ENCODE data around the gene SPEM3. TPM values are rescaled to one million over a fixed set of nuclear protein-coding genes. Genes with fewer than 3 reads are reported as not detected.

Gene SPEM3
- not detected for polyA plus RNA-seq
- long read RNA-seq, donor 1, result 0 reads
- long read RNA-seq, donor 2, result 0 reads
- long read RNA-seq, donor 3, result 0 reads
- long read RNA-seq, donor 4, result 0 reads
- long read RNA-seq, donor 5, result 0 reads
- long read RNA-seq, donor 6, result 0 reads
- long read RNA-seq, donor 7, result 0 reads
- long read RNA-seq, donor 8, result 0 reads
- long read RNA-seq, donor 9, result 0 reads
- long read RNA-seq, donor 10, result 0 reads
- long read RNA-seq, donor 11, result 0 reads

GRCh38 chr17:7428557-7428956 lies at the start of gene SPEM3:
SPEM3 (plus strand) TSS chr17:7428857; CDS start chr17:7428903, 46 bp downstream.
- Histone ChIP-seq H3K4me3 (ENCODE audit: low read length) (no peak within 1 kb of the TSS), H3K27me3 (ENCODE audit: control insufficient read depth, insufficient read depth, low read length) (no peaks in the 10 kb centered on the region), H3K36me3 (ENCODE audit: control insufficient read depth, insufficient read depth, low read length) (no peaks in the 10 kb centered on the region), H3K4me1 (ENCODE audit: control insufficient read depth, insufficient read depth, low read length) (no peaks in the 10 kb centered on the region), H3K9me3 (ENCODE audit: control insufficient read depth, low read depth, low read length) (no peaks in the 10 kb centered on the region), H3K27ac (ENCODE audit: low read length) (no peak within 1 kb of the TSS)
- no peak for DNase-seq
- no CpG with 5 or more reads among the region's 5 CpGs for WGBS (ENCODE audit: insufficient coverage, low lambda C conversion rate)

GRCh38 chr17:7379134-7379533 lies 49.5 kb upstream of the SPEM3 start:
- DNase-seq, result no peak
- H3K4me1 ChIP-seq (ENCODE audit: control insufficient read depth, insufficient read depth, low read length), result peaks cover 11% of the 10 kb centered on the region
- H3K27ac ChIP-seq (ENCODE audit: low read length), result no peak overlapping the region
- H3K4me3 ChIP-seq (ENCODE audit: low read length), result no peak overlapping the region
- WGBS (ENCODE audit: insufficient coverage, low lambda C conversion rate), result 100% methylated on average over 1 of the region's 3 CpGs
- peaks cover 3% of the 10 kb centered on the region for H3K9me3 ChIP-seq (ENCODE audit: control insufficient read depth, low read depth, low read length)
- peaks cover 4% of the 10 kb centered on the region for H3K36me3 ChIP-seq (ENCODE audit: control insufficient read depth, insufficient read depth, low read length)
- H3K27me3 ChIP-seq (ENCODE audit: control insufficient read depth, insufficient read depth, low read length), result peaks cover 39% of the 10 kb centered on the region

- WGBS (ENCODE audit: insufficient coverage, low lambda C conversion rate), result no CpG with 5 or more reads among the region's 7 CpGs
- peak in 1 of 2 donors; percentile 26 for DNase-seq
- Histone ChIP-seq H3K36me3 (ENCODE audit: control insufficient read depth, insufficient read depth, low read length) (peaks cover 6% of the 10 kb centered on the region), H3K9me3 (ENCODE audit: control insufficient read depth, low read depth, low read length) (peaks cover 3% of the 10 kb centered on the region), H3K27ac (ENCODE audit: low read length) (no peak overlapping the region), H3K27me3 (ENCODE audit: control insufficient read depth, insufficient read depth, low read length) (peaks cover 45% of the 10 kb centered on the region), H3K4me1 (ENCODE audit: control insufficient read depth, insufficient read depth, low read length) (peaks cover 11% of the 10 kb centered on the region), H3K4me3 (ENCODE audit: low read length) (peak overlapping the region; percentile 63)
Observed at GRCh38 chr17:7380321-7380720, 48.3 kb upstream of the SPEM3 start.

GRCh38 chr17:7380855-7381683 lies 47.6 kb upstream of the SPEM3 start, which contains the start of gene TNK1:
TNK1 (plus strand) TSS chr17:7381089; CDS start chr17:7382927, 1,838 bp downstream.
- WGBS (ENCODE audit: insufficient coverage, low lambda C conversion rate), result no CpG with 5 or more reads among the region's 52 CpGs
- Histone ChIP-seq H3K36me3 (ENCODE audit: control insufficient read depth, insufficient read depth, low read length) (peaks cover 9% of the 10 kb centered on the region), H3K9me3 (ENCODE audit: control insufficient read depth, low read depth, low read length) (peaks cover 3% of the 10 kb centered on the region), H3K4me3 (ENCODE audit: low read length) (peak within 1 kb of the TSS; percentile 63), H3K4me1 (ENCODE audit: control insufficient read depth, insufficient read depth, low read length) (peaks cover 11% of the 10 kb centered on the region), H3K27ac (ENCODE audit: low read length) (peak within 1 kb of the TSS; percentile 15), H3K27me3 (ENCODE audit: control insufficient read depth, insufficient read depth, low read length) (peaks cover 45% of the 10 kb centered on the region)
- DNase-seq, result peak in 1 of 2 donors; percentile 70

- no peak overlapping the region for H3K4me3 ChIP-seq (ENCODE audit: low read length)
- no peak for DNase-seq
- peaks cover 45% of the 10 kb centered on the region for H3K27me3 ChIP-seq (ENCODE audit: control insufficient read depth, insufficient read depth, low read length)
- peaks cover 3% of the 10 kb centered on the region for H3K9me3 ChIP-seq (ENCODE audit: control insufficient read depth, low read depth, low read length)
- peaks cover 20% of the 10 kb centered on the region for H3K36me3 ChIP-seq (ENCODE audit: control insufficient read depth, insufficient read depth, low read length)
- no peak overlapping the region for H3K27ac ChIP-seq (ENCODE audit: low read length)
- peaks cover 11% of the 10 kb centered on the region for H3K4me1 ChIP-seq (ENCODE audit: control insufficient read depth, insufficient read depth, low read length)
- no CpG with 5 or more reads among the region's 10 CpGs for WGBS (ENCODE audit: insufficient coverage, low lambda C conversion rate)
Observed at GRCh38 chr17:7382901-7383300, 45.8 kb upstream of the SPEM3 start.

- Histone ChIP-seq H3K9me3 (ENCODE audit: control insufficient read depth, low read depth, low read length) (peaks cover 3% of the 10 kb centered on the region), H3K27me3 (ENCODE audit: control insufficient read depth, insufficient read depth, low read length) (peaks cover 45% of the 10 kb centered on the region), H3K36me3 (ENCODE audit: control insufficient read depth, insufficient read depth, low read length) (peaks cover 24% of the 10 kb centered on the region), H3K27ac (ENCODE audit: low read length) (no peak overlapping the region), H3K4me1 (ENCODE audit: control insufficient read depth, insufficient read depth, low read length) (peaks cover 11% of the 10 kb centered on the region), H3K4me3 (ENCODE audit: low read length) (no peak overlapping the region)
- no peak for DNase-seq
- WGBS (ENCODE audit: insufficient coverage, low lambda C conversion rate), result no CpG with 5 or more reads among the region's 11 CpGs
Observed at GRCh38 chr17:7383371-7383741, 45.3 kb upstream of the SPEM3 start.

GRCh38 chr17:7383742-7384488 lies 44.7 kb upstream of the SPEM3 start:
- Histone ChIP-seq H3K4me3 (ENCODE audit: low read length) (peak overlapping the region; percentile 17), H3K9me3 (ENCODE audit: control insufficient read depth, low read depth, low read length) (peaks cover 3% of the 10 kb centered on the region), H3K27ac (ENCODE audit: low read length) (no peak overlapping the region), H3K27me3 (ENCODE audit: control insufficient read depth, insufficient read depth, low read length) (peaks cover 45% of the 10 kb centered on the region), H3K36me3 (ENCODE audit: control insufficient read depth, insufficient read depth, low read length) (peaks cover 30% of the 10 kb centered on the region), H3K4me1 (ENCODE audit: control insufficient read depth, insufficient read depth, low read length) (peaks cover 11% of the 10 kb centered on the region)
- no CpG with 5 or more reads among the region's 65 CpGs for WGBS (ENCODE audit: insufficient coverage, low lambda C conversion rate)
- peak in 1 of 2 donors; percentile 74 for DNase-seq

GRCh38 chr17:7384489-7385081 lies 44.1 kb upstream of the SPEM3 start:
- H3K4me3 ChIP-seq (ENCODE audit: low read length), result peak overlapping the region; percentile 17
- peaks cover 37% of the 10 kb centered on the region for H3K36me3 ChIP-seq (ENCODE audit: control insufficient read depth, insufficient read depth, low read length)
- H3K27ac ChIP-seq (ENCODE audit: low read length), result no peak overlapping the region

GRCh38 chr17:7388856-7389255 lies 39.8 kb upstream of the SPEM3 start:
- peaks cover 16% of the 10 kb centered on the region for H3K27me3 ChIP-seq (ENCODE audit: control insufficient read depth, insufficient read depth, low read length)
- H3K36me3 ChIP-seq (ENCODE audit: control insufficient read depth, insufficient read depth, low read length), result peaks cover 50% of the 10 kb centered on the region
- H3K9me3 ChIP-seq (ENCODE audit: control insufficient read depth, low read depth, low read length), result no peaks in the 10 kb centered on the region
- no peak overlapping the region for H3K27ac ChIP-seq (ENCODE audit: low read length)
- no CpG with 5 or more reads among the region's 10 CpGs for WGBS (ENCODE audit: insufficient coverage, low lambda C conversion rate)
- DNase-seq, result no peak
- no peak overlapping the region for H3K4me3 ChIP-seq (ENCODE audit: low read length)
- H3K4me1 ChIP-seq (ENCODE audit: control insufficient read depth, insufficient read depth, low read length), result peaks cover 8% of the 10 kb centered on the region

More at GRCh38 chr17:7384489-7385081, 44.1 kb upstream of the SPEM3 start:
- peaks cover 11% of the 10 kb centered on the region for H3K4me1 ChIP-seq (ENCODE audit: control insufficient read depth, insufficient read depth, low read length)
- H3K27me3 ChIP-seq (ENCODE audit: control insufficient read depth, insufficient read depth, low read length), result peaks cover 45% of the 10 kb centered on the region
- peaks cover 3% of the 10 kb centered on the region for H3K9me3 ChIP-seq (ENCODE audit: control insufficient read depth, low read depth, low read length)
- no peak for DNase-seq
- 80% methylated on average over 2 of the region's 23 CpGs for WGBS (ENCODE audit: insufficient coverage, low lambda C conversion rate)

All from large intestine (tissue), 12 donors.